Stimulated activated CD8-positive, alpha-beta memory T cell treated with anti-CD3 and anti-CD28 coated beads, Interleukin-12 subunit alpha, Interleukin-12 subunit beta, amount 100 ng/mL, for 4 hours (primary cell): ENCODE data around the gene PIP5K1B.

ENCODE experiments used
- DNase-seq: peaks from one replicate; pipeline ENCODE4 v3.0.0-alpha.2; 2020; ENCODE audit warnings: low read depth

PIP5K1B gene

GRCh38 chr9:68996462-68996861 is 291.4 kb downstream of the PIP5K1B start:
- no peak for DNase-seq

DNA sequence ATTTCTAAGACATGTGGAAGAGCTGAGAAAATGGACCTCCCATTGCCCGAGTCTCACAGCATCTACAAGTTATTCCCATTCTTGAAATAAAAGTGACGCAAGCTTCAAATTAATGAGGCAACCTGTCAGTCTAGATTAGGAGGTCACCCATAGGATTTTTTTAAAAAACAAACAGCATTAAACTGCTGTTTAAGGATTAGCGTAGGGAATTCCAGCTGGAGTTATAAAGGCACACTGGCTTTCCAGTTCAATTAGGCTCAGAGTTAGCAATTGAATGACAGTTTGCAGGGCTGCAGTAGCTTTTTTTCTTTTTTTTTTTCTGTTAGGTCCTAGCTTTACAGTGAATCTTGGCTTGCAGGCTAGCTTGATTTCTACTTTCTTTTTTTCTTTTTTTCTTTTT is 292.6 kb downstream of the PIP5K1B start:
- DNase-seq: no peak

DNA sequence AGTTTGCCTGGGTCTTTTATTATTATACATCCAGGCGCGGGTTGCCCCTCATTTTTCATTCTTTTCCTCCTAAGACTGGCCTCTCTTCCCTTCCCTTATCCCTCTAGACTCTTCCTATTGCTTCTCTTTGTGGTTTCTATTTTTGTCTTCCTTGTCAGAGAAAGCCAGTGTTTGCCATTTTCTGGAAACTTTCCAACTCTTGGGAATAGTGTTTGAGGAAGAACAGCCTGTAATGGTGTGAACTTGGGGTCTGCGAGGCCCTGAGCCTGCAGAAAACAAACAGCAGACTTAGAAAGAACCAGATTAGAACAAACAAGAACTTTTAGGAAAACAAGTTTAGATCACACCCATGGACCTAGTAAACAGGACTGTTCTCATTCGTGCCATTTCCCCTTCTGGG is 293.3 kb downstream of the PIP5K1B start:
- DNase-seq: no peak

DNA sequence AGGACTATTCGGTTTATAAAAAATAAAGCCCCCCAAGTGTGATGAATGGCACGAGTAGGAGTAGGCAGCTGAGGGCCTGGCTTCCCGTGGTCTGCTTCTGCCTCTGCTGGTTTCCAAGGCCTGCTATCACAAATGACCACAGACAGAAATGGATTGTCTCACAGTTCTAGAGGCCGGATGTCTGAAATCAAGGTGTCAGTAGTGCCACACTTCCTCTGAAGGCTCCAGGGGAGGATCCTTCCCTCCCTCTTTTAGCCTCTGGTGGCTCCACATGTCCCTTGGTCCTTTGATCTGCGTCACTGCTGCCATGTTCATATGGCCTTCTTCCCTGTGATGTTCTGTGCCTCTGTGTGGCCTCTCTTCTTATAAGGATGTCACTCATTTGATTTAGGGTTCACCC is 293.8 kb downstream of the PIP5K1B start:
- DNase-seq: no peak

- DNase-seq: no peak
Observed at GRCh38 chr9:68999393-69000105, 294.5 kb downstream of the PIP5K1B start.

DNA sequence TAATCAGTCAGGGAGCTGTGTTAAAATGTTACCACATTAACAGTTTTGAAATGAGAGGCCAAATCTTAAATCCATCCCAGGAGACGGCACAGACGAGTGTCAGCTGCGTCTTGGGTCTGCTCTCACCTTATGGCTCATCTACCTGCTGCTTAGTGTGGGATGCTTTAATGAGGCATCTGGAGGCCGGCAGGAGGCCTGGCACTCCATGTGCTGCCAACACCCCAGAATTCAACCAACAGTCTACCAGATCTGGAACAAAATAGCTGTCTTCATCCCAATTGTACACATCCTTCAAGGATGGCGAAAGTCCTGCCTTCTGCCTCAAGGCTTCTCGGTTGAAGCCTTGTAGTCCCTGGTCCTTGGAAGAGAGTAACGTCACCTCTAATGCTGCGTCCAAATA is 296.9 kb downstream of the PIP5K1B start:
- no peak for DNase-seq

DNA sequence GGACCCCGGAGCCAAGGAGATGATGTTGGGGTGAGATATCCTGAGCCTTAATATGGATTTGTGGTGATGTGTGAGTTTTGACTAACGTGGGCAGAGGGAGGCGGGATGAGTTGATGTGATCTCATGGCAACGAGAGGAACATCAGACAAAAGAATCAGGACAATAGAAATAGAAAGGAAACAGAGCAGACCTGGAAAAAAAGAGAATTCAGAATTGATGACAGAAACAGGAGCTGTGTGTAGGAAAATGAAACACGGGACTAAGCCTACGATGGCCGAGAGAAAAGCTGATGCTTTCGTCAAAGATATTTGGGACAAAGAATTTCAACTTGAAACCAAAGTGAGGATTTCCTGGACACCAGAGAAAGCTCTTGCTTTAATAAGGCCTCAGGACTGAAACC is 298.0 kb downstream of the PIP5K1B start:
- DNase-seq: no peak

GRCh38 chr9:69004836-69005235 is 299.8 kb downstream of the PIP5K1B start:
- no peak for DNase-seq

- DNase-seq: no peak
Observed at GRCh38 chr9:69009708-69010107, 304.7 kb downstream of the PIP5K1B start.

GRCh38 chr9:69012696-69013381 is 307.8 kb downstream of the PIP5K1B start:
- DNase-seq: no peak

GRCh38 chr9:69013382-69013727 is 308.3 kb downstream of the PIP5K1B start:
- DNase-seq: no peak

DNA sequence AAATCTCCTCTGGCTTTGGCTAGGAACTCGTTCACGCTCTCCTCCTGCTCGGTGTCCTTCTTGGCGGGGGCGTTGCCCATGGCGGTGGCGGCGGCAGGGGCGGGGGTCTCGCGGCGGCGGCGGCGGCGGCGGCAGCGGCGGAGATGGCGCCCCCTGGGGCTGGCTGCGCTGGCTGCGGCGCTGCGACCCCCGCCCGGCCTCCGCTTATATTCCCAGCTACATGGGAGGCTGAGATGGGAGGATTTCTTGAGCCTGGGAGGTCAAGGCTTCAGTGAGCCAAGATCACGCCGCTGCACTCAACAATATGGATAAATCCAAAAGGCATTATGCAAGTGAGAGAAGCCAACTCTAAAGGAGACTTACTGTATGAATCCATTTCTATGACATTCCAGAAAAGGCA is 309.0 kb downstream of the PIP5K1B start, which contains the start of gene PRKACG:
Gene PRKACG (minus strand): TSS at position 101 of the 400 bp plus-strand sequence. CDS start 21 bp downstream, at position 80.
- no peak for DNase-seq

GRCh38 chr9:69016191-69017096 is 311.4 kb downstream of the PIP5K1B start:
- DNase-seq: no peak

- no peak for DNase-seq
Observed at GRCh38 chr9:69018737-69019136, 313.7 kb downstream of the PIP5K1B start.

DNA sequence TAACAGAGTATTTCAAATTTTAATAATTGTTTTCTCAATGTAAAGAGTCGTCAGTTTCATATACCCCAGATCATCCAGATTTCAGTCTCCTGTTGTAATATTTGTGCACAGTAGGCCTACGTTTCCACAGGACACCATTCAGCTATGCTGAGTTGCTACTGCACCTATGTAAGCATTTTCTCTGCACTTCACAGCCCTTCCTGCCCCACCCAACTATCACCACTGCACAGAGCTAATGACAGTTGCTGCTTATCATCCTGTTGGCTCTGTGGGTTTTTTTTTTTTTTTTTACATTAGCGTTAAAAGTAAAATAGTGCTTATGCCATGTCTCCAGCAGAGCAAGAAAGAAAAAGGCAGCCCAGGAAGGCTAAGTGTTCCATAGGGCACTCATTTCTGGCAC is 314.8 kb downstream of the PIP5K1B start:
- no peak for DNase-seq

GRCh38 chr9:69020301-69021145 is 315.5 kb downstream of the PIP5K1B start:
- no peak for DNase-seq

GRCh38 chr9:69023650-69024049 is 318.6 kb downstream of the PIP5K1B start:
- DNase-seq: no peak

GRCh38 chr9:69027355-69028097 is 322.5 kb downstream of the PIP5K1B start:
- DNase-seq: no peak

DNA sequence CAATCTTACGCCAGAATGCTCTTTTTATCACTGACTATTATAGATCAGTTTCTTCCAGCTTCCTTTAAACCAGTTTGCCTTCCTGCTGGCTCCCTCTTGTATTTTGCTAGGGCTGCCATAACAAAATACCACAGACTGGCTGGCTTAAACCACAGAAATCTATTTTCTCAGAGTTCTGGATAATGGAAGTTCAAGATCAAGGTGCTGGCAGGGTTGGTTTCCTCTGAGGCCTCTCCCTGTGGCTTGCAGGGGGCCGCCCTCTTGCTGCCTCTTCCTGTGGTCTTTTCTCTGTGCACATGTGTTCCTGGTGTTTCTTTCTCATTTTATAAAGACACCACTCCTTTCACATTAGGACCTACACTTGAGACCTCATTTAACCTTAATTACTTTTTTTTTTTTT is 323.7 kb downstream of the PIP5K1B start:
- DNase-seq: no peak

GRCh38 chr9:69029535-69029934 is 324.5 kb downstream of the PIP5K1B start:
- DNase-seq: no peak
